ENCODE data around the gene MBOAT2. TPM values are rescaled to one million over a fixed set of nuclear protein-coding genes. Genes with fewer than 3 reads are reported as not detected.

The MBOAT2 gene
- total and polyA plus RNA-seq, 11 donors: 4.5 to 34.9 (median 16.1) TPM

- TF ChIP-seq POLR2A (IDR thresholded peaks at IDR 0.05) (no peak), CTCF (IDR thresholded peaks at IDR 0.05) (no peak)
- Histone ChIP-seq H3K4me3 (no peak overlapping the region), H3K9me3 (no peaks in the 10 kb centered on the region), H3K27ac (no peak overlapping the region), H3K27me3 (no peaks in the 10 kb centered on the region), H3K36me3 (no peaks in the 10 kb centered on the region), H3K4me1 (no peaks in the 10 kb centered on the region)
- ATAC-seq: no peak
- intact Hi-C loops (cut with DNase I): no loop called here
- no peak for DNase-seq
- 75 to 88% (median 81%) methylated on average over 3 of the region's 3 CpGs for WGBS, 4 donors
These were observed 14.6 kb upstream of the MBOAT2 start for GRCh38 chr2:9018109-9018508.

DNA sequence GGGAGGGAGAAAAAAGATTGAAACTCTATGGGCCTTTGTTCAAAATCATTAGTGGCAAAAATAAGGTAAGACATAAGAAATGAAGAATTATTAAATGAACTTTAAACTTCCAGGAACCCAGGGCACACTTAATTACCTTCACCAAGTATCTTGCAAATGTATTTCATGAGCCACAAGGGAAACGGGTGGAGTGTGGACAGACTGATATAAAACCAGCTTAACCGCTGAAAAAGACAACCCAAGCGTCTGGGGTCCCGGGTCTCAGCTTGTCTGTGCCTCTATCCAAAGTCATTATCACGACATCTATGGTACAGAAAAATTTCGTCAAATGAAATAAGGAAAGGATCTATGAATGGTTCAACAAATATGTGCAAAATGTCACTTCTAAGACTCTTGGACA lies 13.9 kb upstream of the MBOAT2 start:
- H3K27ac ChIP-seq: no peak overlapping the region
- ATAC-seq (no peak), DNase-seq (no peak)
- H3K4me1 ChIP-seq: no peaks in the 10 kb centered on the region
- intact Hi-C loops (cut with DNase I): no loop called here
- H3K27me3 ChIP-seq: no peaks in the 10 kb centered on the region
- TF ChIP-seq CTCF (IDR thresholded peaks at IDR 0.05) (no peak), POLR2A (IDR thresholded peaks at IDR 0.05) (no peak)
- no peak overlapping the region for H3K4me3 ChIP-seq
- WGBS, 4 donors: 90 to 96% (median 92%) methylated on average over 6 of the region's 6 CpGs
- H3K36me3 ChIP-seq: no peaks in the 10 kb centered on the region
- no peaks in the 10 kb centered on the region for H3K9me3 ChIP-seq

GRCh38 chr2:9015998-9016397 lies 12.5 kb upstream of the MBOAT2 start:
- 93 to 96% (median 96%) methylated on average over 3 of the region's 3 CpGs for WGBS, 4 donors
- intact Hi-C loops (cut with DNase I): no loop called here
- TF ChIP-seq POLR2A (IDR thresholded peaks at IDR 0.05): no peak
- TF ChIP-seq CTCF (IDR thresholded peaks at IDR 0.05): no peak
- H3K9me3 ChIP-seq: no peaks in the 10 kb centered on the region
- H3K36me3 ChIP-seq: no peaks in the 10 kb centered on the region
- no peaks in the 10 kb centered on the region for H3K27me3 ChIP-seq
- DNase-seq (no peak), ATAC-seq (no peak)
- no peaks in the 10 kb centered on the region for H3K4me1 ChIP-seq
- H3K4me3 ChIP-seq: no peak overlapping the region
- H3K27ac ChIP-seq: no peak overlapping the region

DNA sequence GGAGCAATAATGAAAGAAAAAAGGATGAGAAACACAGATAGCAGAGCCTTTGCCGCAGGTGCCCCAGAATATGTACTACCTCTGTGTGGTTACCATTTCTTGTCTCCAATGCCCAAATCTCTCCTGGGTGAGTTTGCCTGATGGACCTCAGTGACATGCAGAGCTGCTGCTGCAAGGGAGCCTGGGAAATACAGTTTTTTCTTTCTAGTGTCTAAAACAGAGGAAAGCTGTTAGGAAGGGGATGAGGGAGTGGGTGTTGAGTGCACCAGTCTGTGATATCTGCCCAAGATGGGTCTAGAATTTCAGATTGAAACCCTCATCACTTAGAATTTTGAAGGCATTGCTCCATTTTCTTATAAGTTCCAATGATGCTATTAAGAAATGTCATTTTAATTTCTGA lies 9.9 kb upstream of the MBOAT2 start:
- ATAC-seq: no peak
- Histone ChIP-seq H3K36me3 (no peaks in the 10 kb centered on the region), H3K9me3 (no peaks in the 10 kb centered on the region), H3K27me3 (no peaks in the 10 kb centered on the region), H3K4me3 (no peak overlapping the region), H3K4me1 (no peaks in the 10 kb centered on the region), H3K27ac (no peak overlapping the region)
- intact Hi-C loops (cut with DNase I): no loop called here
- WGBS, 4 donors: 93 to 100% (median 96%) methylated on average over 1 of the region's 1 CpG
- TF ChIP-seq CTCF (IDR thresholded peaks at IDR 0.05) (no peak), POLR2A (IDR thresholded peaks at IDR 0.05) (no peak)
- no peak for DNase-seq
